Mononuclear cell (primary cell): Measurements from ENCODE around the gene MYO1H. TPM values are rescaled to one million over a fixed set of nuclear protein-coding genes. Genes with fewer than 3 reads are reported as not detected.
"Not testable (repeated sequence)": the region's sequence is repeated elsewhere in the genome, so short reads cannot be mapped to it uniquely, and the experiment has no call there.

Experiments used
- H3K27me3 ChIP-seq: 2 replicates; pipeline ENCODE4 v1.6.0; 2011; ENCODE audit warnings: low read length, control low read depth; ENCODE audit not compliant: insufficient read depth
- H3K4me1 ChIP-seq: 2 replicates; pipeline ENCODE4 v1.5.1; 2011; ENCODE audit warnings: mild to moderate bottlenecking, low read length, control low read depth; ENCODE audit not compliant: insufficient read depth
- H3K4me3 ChIP-seq: 2 replicates; pipeline ENCODE4 v1.5.1; 2011; ENCODE audit warnings: mild to moderate bottlenecking, low read length, moderate library complexity
- H3K9me3 ChIP-seq: 2 replicates; pipeline ENCODE4 v1.5.1; 2011; ENCODE audit warnings: low read depth, mild to moderate bottlenecking, control low read depth, low read length
- total RNA-seq: library from RNA; depleted of rRNA; stranded (reverse); fragments of >200 nt; gene quantifications from one replicate; pipeline ENCODE4 v1.2.3, GENCODE V29; 2012

The MYO1H gene
- total RNA-seq, 1 donor = under 0.01 TPM

- H3K9me3 ChIP-seq = no peaks in the 10 kb centered on the region
- H3K4me3 ChIP-seq = no peak overlapping the region
- H3K27me3 ChIP-seq = no peaks in the 10 kb centered on the region
- peaks cover 42% of the 10 kb centered on the region for H3K4me1 ChIP-seq
These were observed 113.5 kb downstream of the MYO1H start for GRCh38 chr12:109461049-109461845.

GRCh38 chr12:109461846-109462756 lies 114.4 kb downstream of the MYO1H start:
- Histone ChIP-seq H3K27me3 (no peaks in the 10 kb centered on the region), H3K4me3 (no peak overlapping the region), H3K9me3 (no peaks in the 10 kb centered on the region), H3K4me1 (peaks cover 42% of the 10 kb centered on the region)

DNA sequence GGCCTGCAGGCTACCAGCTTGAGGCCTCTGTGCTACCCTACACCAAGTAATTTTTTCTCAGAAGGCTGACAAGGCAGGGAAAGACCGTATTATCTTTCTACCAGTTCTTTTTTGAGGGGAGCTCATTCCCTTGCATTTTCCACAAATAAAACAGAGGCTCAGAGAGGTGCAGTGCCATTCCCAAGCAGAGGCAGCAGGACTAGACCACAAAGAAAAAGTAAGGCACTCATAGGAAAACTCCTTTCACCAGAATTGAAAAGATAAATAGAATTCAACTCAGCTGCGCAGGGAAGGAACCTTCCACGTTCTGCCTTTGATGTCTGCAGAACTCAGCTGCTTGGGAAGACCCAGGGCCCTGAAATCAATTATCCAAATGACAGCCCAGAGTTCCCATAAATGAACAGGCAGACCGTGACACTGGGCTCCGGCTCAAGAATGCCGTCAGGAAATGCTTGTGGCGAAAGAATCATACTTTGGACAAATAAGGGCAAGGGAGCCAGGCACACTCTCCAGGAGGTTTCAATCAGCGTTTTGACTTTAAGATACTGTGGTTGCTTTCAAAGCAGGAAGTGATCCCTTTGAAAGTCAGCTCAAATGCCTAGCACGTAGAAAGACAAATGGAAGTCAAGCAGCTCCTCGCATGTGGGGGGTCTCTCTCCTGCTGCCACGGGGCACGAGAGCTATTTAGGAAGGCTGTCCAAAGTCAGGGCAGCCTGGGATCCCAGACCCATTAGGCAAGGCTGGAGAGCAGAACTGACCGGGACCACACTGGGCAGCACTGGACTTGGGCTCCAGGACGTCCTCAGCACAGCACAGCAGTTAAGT lies 115.4 kb downstream of the MYO1H start:
- Histone ChIP-seq H3K9me3 (no peaks in the 10 kb centered on the region), H3K4me1 (peaks cover 46% of the 10 kb centered on the region), H3K4me3 (no peak overlapping the region), H3K27me3 (no peaks in the 10 kb centered on the region)

GRCh38 chr12:109463756-109464155 lies 116.1 kb downstream of the MYO1H start:
- no peaks in the 10 kb centered on the region for H3K27me3 ChIP-seq
- no peaks in the 10 kb centered on the region for H3K9me3 ChIP-seq
- peaks cover 50% of the 10 kb centered on the region for H3K4me1 ChIP-seq
- no peak overlapping the region for H3K4me3 ChIP-seq

GRCh38 chr12:109464642-109465351 lies 117.1 kb downstream of the MYO1H start:
- Histone ChIP-seq H3K4me3 (no peak overlapping the region), H3K27me3 (no peaks in the 10 kb centered on the region), H3K4me1 (peaks cover 55% of the 10 kb centered on the region), H3K9me3 (no peaks in the 10 kb centered on the region)

DNA sequence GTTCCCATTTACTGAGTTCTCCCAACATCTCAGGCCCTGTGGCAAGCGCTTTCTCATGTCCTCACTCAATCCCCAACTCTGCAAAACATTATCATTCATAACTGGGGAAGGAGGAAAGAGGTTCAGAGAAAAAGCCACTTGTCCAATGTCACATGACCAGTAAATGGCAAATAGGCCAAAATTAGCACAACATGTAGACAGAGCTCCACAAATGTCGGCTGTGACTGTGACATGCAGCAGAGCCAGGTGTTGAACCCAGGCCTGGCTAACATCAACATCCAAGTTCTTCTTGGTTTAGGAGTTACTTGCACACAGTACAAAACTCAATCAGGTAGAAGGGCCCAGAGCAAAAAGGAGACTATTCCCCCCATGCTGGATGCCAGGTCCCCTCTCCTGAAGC lies 118.6 kb downstream of the MYO1H start:
- no peaks in the 10 kb centered on the region for H3K9me3 ChIP-seq
- H3K4me1 ChIP-seq = peaks cover 43% of the 10 kb centered on the region
- H3K4me3 ChIP-seq = no peak overlapping the region
- no peaks in the 10 kb centered on the region for H3K27me3 ChIP-seq

GRCh38 chr12:109466821-109467220 lies 119.1 kb downstream of the MYO1H start:
- Histone ChIP-seq H3K4me3 (no peak overlapping the region), H3K9me3 (no peaks in the 10 kb centered on the region), H3K27me3 (no peaks in the 10 kb centered on the region), H3K4me1 (peaks cover 37% of the 10 kb centered on the region)

GRCh38 chr12:109467978-109468676 lies 120.4 kb downstream of the MYO1H start:
- no peak overlapping the region for H3K4me3 ChIP-seq
- no peaks in the 10 kb centered on the region for H3K9me3 ChIP-seq
- peaks cover 24% of the 10 kb centered on the region for H3K4me1 ChIP-seq
- H3K27me3 ChIP-seq = no peaks in the 10 kb centered on the region

DNA sequence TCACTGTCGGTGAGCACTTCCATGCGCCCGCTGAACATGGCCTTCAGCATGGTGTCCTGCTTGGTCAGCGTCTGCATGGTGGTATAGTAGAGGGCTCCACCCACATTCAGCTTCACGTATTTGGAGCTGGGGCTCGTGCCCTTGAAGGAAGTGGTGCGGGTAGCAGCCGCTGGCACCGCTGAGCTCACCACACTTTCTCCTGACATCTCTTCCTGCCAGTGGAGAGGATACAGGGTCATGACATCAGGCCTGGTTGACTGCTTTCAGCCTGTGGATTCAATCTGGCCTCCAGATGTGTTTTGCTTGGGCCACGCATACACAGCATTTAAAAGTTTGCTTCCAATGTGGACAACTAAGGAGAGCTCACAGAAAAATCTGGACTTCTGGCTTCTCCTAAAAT lies 121.8 kb downstream of the MYO1H start:
- Histone ChIP-seq H3K27me3 (no peaks in the 10 kb centered on the region), H3K4me3 (no peak overlapping the region), H3K9me3 (no peaks in the 10 kb centered on the region), H3K4me1 (peaks cover 14% of the 10 kb centered on the region)

DNA sequence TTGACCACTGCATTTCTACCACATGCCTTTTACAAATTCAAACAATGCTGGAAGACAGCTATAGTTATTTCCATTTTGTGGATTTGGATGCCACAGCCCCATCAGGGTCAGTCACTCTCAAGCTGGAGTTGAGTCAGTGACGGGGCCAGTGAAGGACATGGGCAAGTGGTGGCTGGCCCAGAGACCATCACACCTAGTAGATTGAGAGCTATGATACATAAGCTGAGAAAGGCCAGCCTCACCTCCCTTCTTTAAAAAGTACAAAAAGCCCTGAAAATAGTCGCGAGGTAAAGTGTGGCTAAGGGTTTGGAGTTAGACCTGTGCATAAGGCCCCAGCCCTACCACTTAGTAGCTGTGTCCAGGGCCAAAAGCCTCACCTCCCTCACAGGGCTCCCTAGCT lies 125.3 kb downstream of the MYO1H start:
- H3K4me3 ChIP-seq = no peak overlapping the region
- no peaks in the 10 kb centered on the region for H3K27me3 ChIP-seq
- no peaks in the 10 kb centered on the region for H3K9me3 ChIP-seq
- peaks cover 35% of the 10 kb centered on the region for H3K4me1 ChIP-seq

DNA sequence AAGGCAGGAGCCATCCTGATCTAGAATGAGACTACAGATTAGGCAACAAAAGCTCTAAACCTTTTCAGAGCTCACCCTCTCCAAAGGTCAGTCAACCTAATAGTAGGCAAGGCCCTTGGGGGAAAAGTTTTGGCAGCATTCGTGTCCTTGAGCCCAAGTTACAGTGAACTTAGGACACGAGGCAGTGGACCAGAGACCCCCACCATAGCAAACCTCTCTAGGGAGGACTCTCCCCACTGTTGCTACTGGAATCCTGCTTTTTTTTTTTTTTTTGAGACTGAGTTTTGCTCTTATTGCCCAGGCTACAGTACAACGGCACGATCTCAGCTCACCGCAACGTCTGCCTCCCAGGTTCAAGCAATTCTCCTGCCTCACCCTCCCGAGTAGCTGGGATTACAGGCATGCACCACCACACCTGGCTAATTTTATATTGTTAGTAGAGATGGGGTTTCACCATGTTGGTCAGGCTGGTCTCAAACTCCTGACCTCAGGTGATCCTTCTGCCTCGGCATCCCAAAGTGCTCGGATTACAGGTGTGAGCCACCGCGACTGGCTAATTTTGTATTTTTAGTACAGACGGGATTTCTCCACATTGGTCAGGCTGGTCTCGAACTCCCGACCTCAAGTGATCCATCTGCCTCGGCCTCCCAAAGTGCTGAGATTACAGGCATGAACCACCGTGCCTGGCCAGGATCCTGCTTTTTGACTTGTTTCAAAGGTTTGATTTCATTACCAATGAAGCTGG lies 126.0 kb downstream of the MYO1H start:
- H3K9me3 ChIP-seq, H3K4me3 ChIP-seq, H3K27me3 ChIP-seq: not testable (repeated sequence)
- H3K4me1 ChIP-seq = peaks cover 38% of the 10 kb centered on the region

- no peaks in the 10 kb centered on the region for H3K9me3 ChIP-seq
- H3K4me3 ChIP-seq = no peak overlapping the region
- no peaks in the 10 kb centered on the region for H3K27me3 ChIP-seq
- H3K4me1 ChIP-seq = peaks cover 36% of the 10 kb centered on the region
These were observed 127.4 kb downstream of the MYO1H start for GRCh38 chr12:109475121-109475520.

- H3K9me3 ChIP-seq = no peaks in the 10 kb centered on the region
- peaks cover 36% of the 10 kb centered on the region for H3K4me1 ChIP-seq
- peak overlapping the region; percentile 92 for H3K4me3 ChIP-seq
- H3K27me3 ChIP-seq = no peaks in the 10 kb centered on the region
These were observed 128.5 kb downstream of the MYO1H start for GRCh38 chr12:109475993-109476806.
